Peyer's patch (tissue), 4 donors: ENCODE results near the gene ATN1. TPM values are rescaled to one million over a fixed set of nuclear protein-coding genes. Genes with fewer than 3 reads are reported as not detected.

Experiments
- DNase-seq, 3 donors: peaks; one replicate each; pipeline ENCODE4 v3.0.0-alpha.2; 2017 to 2019
- H3K27ac ChIP-seq, 4 donors: fragments of 200-600 bp; sonication (generic); one replicate each; pipeline ENCODE4 v1.5.1; 2016 to 2019
- H3K27me3 ChIP-seq, 2 donors: fragments of 200-600 bp; sonication (generic); one replicate each; pipeline ENCODE4 v1.5.1; 2019
- H3K36me3 ChIP-seq, 3 donors: fragments of 200-600 bp; sonication (generic); one replicate each; pipeline ENCODE4 v1.5.1; 2016 to 2019
- H3K4me1 ChIP-seq, 4 donors: fragments of 200-600 bp; sonication (generic); one replicate each; pipeline ENCODE4 v1.5.1; 2016 to 2019
- H3K4me3 ChIP-seq, 4 donors: fragments of 200-600 bp; sonication (generic); 1 replicate in 3 of 4; 2 replicates in 1 of 4; pipeline ENCODE4 v1.5.1; 2016 to 2019; ENCODE audit warnings: mild to moderate bottlenecking in 1 of 4
- H3K9me3 ChIP-seq, 4 donors: fragments of 200-600 bp; sonication (generic); one replicate each; pipeline ENCODE4 v1.5.1; 2016 to 2019; ENCODE audit warnings: mild to moderate bottlenecking in 1 of 4
- POLR2A ChIP-seq, 2 donors: fragments of 450-650 bp; IDR thresholded peaks; one replicate each; pipeline ENCODE4 v1.5.1; 2017; ENCODE audit warnings: antibody characterized with exemption in 2 of 2, mild to moderate bottlenecking in 2 of 2, moderate library complexity in 2 of 2
- total RNA-seq, 4 donors: library from RNA; depleted of rRNA; stranded (reverse); fragments of >200 nt; gene quantifications; one replicate each; pipeline ENCODE4 v1.1.0, GENCODE V29; 2016
- TF ChIP-seq, protein P1 (sequence below), 6 experiments: fragments of 450-650 bp in 4 of 6; fragments of 200-600 bp in 2 of 6; sonication (generic) in 1 of 6; IDR thresholded peaks; one replicate each; pipeline ENCODE4 v1.5.1; 2017 to 2019; ENCODE audit warnings: antibody characterized with exemption in 6 of 6, mild to moderate bottlenecking in 3 of 6, moderate library complexity in 1 of 6

The ATN1 gene
- total RNA-seq, 4 donors from 2014 or later, result 77.6 to 337 (median 125) TPM

DNA sequence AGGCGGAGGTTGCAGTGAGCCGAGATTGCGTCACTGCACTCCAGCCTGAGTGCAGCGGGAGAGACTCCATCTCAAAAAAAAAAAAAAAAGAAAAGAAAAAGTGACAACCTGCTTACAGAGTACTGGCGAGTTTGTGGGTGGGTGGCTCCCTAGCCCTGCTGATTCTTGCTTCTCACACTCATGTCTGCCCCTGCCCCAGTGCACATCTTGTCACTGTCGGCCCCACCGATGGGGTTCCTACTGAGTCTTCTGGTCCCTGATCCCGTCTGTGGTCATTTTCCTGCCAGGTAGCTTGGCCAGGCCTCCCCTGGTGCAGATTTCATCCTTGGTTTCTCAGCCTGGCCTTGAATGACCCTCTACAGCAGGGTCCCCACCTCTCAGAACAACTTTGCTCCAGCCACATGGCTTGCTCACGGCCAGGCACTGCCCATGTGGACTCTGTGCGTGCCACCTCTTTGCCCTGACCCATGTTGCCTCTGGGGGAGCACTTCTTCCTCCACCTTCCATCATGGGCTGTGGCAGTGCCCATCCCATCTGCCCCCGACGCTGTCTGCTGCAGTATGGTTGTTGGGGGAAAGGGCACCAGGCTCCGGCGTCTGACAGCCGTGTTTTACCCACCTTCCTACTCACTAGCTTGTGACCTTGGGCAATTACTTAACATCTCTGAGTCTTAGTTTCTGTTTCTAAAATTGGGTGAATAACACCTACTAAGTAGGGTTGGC is 21.3 kb downstream of the ATN1 start:
- H3K27me3 ChIP-seq, result no peaks in the 10 kb centered on the region
- peaks cover 0 to 8% (median 0%) of the 10 kb centered on the region in 3 donors for H3K36me3 ChIP-seq
- H3K9me3 ChIP-seq, result no peaks in the 10 kb centered on the region
- H3K27ac ChIP-seq, result peak overlapping the region; percentile 49 to 89 (median 68)
- no peak overlapping the region for H3K4me3 ChIP-seq
- DNase-seq, result peak in 2 of 3 donors; percentile 44 to 54
- peaks cover 8 to 34% (median 28%) of the 10 kb centered on the region in 4 donors for H3K4me1 ChIP-seq
- TF ChIP-seq, protein P1, sequence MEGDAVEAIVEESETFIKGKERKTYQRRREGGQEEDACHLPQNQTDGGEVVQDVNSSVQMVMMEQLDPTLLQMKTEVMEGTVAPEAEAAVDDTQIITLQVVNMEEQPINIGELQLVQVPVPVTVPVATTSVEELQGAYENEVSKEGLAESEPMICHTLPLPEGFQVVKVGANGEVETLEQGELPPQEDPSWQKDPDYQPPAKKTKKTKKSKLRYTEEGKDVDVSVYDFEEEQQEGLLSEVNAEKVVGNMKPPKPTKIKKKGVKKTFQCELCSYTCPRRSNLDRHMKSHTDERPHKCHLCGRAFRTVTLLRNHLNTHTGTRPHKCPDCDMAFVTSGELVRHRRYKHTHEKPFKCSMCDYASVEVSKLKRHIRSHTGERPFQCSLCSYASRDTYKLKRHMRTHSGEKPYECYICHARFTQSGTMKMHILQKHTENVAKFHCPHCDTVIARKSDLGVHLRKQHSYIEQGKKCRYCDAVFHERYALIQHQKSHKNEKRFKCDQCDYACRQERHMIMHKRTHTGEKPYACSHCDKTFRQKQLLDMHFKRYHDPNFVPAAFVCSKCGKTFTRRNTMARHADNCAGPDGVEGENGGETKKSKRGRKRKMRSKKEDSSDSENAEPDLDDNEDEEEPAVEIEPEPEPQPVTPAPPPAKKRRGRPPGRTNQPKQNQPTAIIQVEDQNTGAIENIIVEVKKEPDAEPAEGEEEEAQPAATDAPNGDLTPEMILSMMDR (IDR thresholded peaks at IDR 0.05), result peak in 3 of 6 experiments; percentile 4 to 21 (median 16)
- no peak for TF ChIP-seq POLR2A (IDR thresholded peaks at IDR 0.05)

DNA sequence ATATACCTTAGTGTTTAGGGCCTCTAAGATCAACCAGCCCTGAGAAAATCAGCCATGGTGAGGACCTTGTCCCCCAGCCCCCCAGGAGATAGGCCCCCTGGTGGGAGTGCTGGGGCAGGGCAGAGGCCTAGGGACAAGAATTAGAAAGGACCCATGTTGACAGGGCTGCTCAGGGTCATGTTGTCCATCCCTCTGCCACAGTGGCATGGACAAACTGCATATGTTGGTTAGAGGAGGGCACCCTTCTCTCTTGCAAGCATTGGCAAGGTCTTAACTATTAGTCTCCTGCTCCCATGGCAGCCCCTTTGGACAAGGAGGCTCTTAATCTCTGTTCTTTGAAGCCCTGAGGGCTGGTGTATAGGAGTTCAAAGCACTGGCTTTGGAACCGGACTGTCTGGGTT is 22.6 kb downstream of the ATN1 start:
- DNase-seq, result no peak
- Histone ChIP-seq H3K27me3 (no peaks in the 10 kb centered on the region), H3K9me3 (no peaks in the 10 kb centered on the region), H3K4me1 (peaks cover 2 to 41% (median 34%) of the 10 kb centered on the region in 4 donors), H3K36me3 (peaks cover 0 to 10% (median 0%) of the 10 kb centered on the region in 3 donors), H3K4me3 (peak overlapping the region in 2 of 4 donors; percentile 56 to 69), H3K27ac (peak overlapping the region; percentile 85 to 89 (median 88))
- TF ChIP-seq POLR2A (IDR thresholded peaks at IDR 0.05), result no peak
- TF ChIP-seq, protein P1 (IDR thresholded peaks at IDR 0.05), result peak in 3 of 6 experiments; percentile 4 to 23 (median 19)

DNA sequence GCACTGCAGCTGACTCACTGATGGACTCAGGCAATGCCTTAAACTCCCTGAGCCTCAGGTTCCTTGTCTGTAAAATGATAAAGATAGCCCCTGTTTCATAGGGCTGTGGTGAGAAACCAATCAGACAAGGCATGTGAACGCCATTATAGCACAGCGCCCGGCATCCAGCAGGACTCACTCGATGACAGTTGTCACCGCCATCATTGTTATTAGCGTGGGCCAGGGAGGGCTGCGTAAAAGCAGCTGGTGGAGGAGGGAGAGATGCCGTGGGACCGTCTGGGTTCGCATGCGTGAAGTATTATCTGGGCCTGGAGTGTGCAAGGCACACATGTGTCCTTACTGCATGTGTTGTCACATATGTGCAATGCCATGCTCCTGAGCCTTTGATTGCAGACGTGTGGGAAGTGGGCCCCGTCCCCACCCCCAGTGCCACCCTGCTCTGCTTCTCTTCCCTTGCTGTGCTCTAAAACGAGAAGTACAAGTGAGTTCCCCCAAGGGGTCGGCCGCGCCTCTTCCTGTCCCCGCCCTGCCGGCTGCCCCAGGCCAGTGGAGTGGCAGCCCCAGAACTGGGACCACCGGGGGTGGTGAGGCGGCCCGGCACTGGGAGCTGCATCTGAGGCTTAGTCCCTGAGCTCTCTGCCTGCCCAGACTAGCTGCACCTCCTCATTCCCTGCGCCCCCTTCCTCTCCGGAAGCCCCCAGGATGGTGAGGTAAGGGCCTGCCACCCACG is 23.2 kb downstream of the ATN1 start, which contains the start of gene PTPN6:
Gene PTPN6, plus strand, starts transcription at position 546 of the 730 bp plus-strand sequence. Its CDS starts 157 bp downstream, at position 703.
- Histone ChIP-seq H3K27me3 (no peaks in the 10 kb centered on the region), H3K27ac (peak within 1 kb of the TSS; percentile 85 to 89 (median 88)), H3K9me3 (no peaks in the 10 kb centered on the region), H3K4me1 (peaks cover 0 to 41% (median 33%) of the 10 kb centered on the region in 4 donors), H3K36me3 (peaks cover 0 to 15% (median 0%) of the 10 kb centered on the region in 3 donors), H3K4me3 (peak within 1 kb of the TSS; percentile 56 to 69 (median 59))
- TF ChIP-seq, protein P1 (IDR thresholded peaks at IDR 0.05), result no peak
- TF ChIP-seq POLR2A (IDR thresholded peaks at IDR 0.05), result peak in 1 of 2 donors; percentile 15
- DNase-seq, result peak; percentile 63 to 90 (median 90)

DNA sequence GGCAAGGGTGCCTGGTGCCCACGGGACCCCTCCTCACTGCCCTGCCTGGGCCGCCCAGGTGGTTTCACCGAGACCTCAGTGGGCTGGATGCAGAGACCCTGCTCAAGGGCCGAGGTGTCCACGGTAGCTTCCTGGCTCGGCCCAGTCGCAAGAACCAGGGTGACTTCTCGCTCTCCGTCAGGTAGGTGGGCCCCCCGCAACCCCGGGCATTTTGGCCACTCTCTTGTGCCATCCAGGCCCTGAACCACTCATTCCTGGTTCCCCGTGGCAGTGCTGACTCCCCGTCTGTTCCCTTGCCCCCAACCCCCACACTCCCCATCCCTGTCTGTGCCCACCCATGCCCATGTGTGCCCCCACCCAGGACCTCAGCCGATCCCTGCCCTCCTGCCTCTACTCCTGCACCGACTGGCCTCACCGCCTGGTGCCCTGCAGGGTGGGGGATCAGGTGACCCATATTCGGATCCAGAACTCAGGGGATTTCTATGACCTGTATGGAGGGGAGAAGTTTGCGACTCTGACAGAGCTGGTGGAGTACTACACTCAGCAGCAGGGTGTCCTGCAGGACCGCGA is 23.9 kb downstream of the ATN1 start:
- TF ChIP-seq, protein P1 (IDR thresholded peaks at IDR 0.05), result no peak
- no peak for TF ChIP-seq POLR2A (IDR thresholded peaks at IDR 0.05)

More for the DNA sequence above, 23.9 kb downstream of the ATN1 start:
- Histone ChIP-seq H3K27ac (peak overlapping the region; percentile 85 to 89 (median 88)), H3K36me3 (peaks cover 0 to 18% (median 0%) of the 10 kb centered on the region in 3 donors), H3K4me3 (peak overlapping the region; percentile 56 to 69 (median 59)), H3K9me3 (no peaks in the 10 kb centered on the region), H3K4me1 (peaks cover 0 to 41% (median 36%) of the 10 kb centered on the region in 4 donors), H3K27me3 (no peaks in the 10 kb centered on the region)
- no peak for DNase-seq
